ENCODE data around the gene GRB10. TPM values are rescaled to one million over a fixed set of nuclear protein-coding genes. Genes with fewer than 3 reads are reported as not detected.

Gene GRB10
- total RNA-seq, 1 experiment from 2014 or later, result 38.3 TPM

DNA sequence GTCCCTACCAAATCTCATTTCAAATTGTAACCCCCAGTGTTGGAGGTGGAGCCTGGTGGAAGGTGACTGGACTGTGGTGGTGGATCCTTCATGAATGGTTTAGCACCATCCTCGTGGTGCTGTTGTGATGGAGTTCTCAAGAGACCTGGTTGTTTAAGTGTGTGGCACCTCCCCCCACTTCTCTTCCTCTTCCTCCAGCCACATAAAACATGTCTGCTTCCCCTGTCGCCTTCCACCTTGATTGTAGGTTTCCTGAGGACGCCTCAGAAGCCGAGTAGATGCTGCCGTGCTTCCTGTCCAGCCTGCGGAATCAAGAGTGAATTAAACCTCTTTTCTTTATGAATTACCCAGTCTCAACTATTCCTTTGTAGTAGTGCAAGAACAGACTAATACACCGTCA lies 21.0 kb downstream of the GRB10 start:
- H3K27ac ChIP-seq (ENCODE audit: low read length), result no peak overlapping the region
- no peaks in the 10 kb centered on the region for H3K9me3 ChIP-seq (ENCODE audit: control insufficient read depth, insufficient read depth, low read depth, low read length)
- no peaks in the 10 kb centered on the region for H3K27me3 ChIP-seq (ENCODE audit: control insufficient read depth, insufficient read depth, low read length)
- no peak for ATAC-seq
- intact Hi-C loops (cut with micrococcal nuclease; ENCODE audit: unreplicated experiment) (no loop called here), in situ Hi-C loops (cut with HindIII; ENCODE audit: low pct_unique_long_range_greater_than_20kb, low sequenced_read_pairs) (no loop called here)
- BruUV-seq (replicated peaks), result no TSS peak
- TF ChIP-seq, protein P1, sequence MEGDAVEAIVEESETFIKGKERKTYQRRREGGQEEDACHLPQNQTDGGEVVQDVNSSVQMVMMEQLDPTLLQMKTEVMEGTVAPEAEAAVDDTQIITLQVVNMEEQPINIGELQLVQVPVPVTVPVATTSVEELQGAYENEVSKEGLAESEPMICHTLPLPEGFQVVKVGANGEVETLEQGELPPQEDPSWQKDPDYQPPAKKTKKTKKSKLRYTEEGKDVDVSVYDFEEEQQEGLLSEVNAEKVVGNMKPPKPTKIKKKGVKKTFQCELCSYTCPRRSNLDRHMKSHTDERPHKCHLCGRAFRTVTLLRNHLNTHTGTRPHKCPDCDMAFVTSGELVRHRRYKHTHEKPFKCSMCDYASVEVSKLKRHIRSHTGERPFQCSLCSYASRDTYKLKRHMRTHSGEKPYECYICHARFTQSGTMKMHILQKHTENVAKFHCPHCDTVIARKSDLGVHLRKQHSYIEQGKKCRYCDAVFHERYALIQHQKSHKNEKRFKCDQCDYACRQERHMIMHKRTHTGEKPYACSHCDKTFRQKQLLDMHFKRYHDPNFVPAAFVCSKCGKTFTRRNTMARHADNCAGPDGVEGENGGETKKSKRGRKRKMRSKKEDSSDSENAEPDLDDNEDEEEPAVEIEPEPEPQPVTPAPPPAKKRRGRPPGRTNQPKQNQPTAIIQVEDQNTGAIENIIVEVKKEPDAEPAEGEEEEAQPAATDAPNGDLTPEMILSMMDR (IDR thresholded peaks at IDR 0.05), result no peak
- TF ChIP-seq, protein P2, sequence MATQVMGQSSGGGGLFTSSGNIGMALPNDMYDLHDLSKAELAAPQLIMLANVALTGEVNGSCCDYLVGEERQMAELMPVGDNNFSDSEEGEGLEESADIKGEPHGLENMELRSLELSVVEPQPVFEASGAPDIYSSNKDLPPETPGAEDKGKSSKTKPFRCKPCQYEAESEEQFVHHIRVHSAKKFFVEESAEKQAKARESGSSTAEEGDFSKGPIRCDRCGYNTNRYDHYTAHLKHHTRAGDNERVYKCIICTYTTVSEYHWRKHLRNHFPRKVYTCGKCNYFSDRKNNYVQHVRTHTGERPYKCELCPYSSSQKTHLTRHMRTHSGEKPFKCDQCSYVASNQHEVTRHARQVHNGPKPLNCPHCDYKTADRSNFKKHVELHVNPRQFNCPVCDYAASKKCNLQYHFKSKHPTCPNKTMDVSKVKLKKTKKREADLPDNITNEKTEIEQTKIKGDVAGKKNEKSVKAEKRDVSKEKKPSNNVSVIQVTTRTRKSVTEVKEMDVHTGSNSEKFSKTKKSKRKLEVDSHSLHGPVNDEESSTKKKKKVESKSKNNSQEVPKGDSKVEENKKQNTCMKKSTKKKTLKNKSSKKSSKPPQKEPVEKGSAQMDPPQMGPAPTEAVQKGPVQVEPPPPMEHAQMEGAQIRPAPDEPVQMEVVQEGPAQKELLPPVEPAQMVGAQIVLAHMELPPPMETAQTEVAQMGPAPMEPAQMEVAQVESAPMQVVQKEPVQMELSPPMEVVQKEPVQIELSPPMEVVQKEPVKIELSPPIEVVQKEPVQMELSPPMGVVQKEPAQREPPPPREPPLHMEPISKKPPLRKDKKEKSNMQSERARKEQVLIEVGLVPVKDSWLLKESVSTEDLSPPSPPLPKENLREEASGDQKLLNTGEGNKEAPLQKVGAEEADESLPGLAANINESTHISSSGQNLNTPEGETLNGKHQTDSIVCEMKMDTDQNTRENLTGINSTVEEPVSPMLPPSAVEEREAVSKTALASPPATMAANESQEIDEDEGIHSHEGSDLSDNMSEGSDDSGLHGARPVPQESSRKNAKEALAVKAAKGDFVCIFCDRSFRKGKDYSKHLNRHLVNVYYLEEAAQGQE (IDR thresholded peaks at IDR 0.05; ENCODE audit: insufficient read depth in 1 of 2, low read depth in 2 of 2, low read length in 1 of 2), result no peak
- TF ChIP-seq POLR2AphosphoS5 (IDR thresholded peaks at IDR 0.05; ENCODE audit: low read depth, low read length), result no peak
- no peak for TF ChIP-seq SIN3A (IDR thresholded peaks at IDR 0.05; ENCODE audit: borderline replicate concordance, insufficient read depth, low read depth, low read length)
- no peak for TF ChIP-seq TCF7L2 (IDR thresholded peaks at IDR 0.05; ENCODE audit: low read depth, low read length)
- ChIA-PET CTCF (no interaction called here), POLR2A (no interaction called here)
- H3K4me1 ChIP-seq (ENCODE audit: control insufficient read depth, insufficient read depth, low read length), result no peaks in the 10 kb centered on the region
- no peak for DNase-seq (ENCODE audit: low read depth, low spot score)
- H3K36me3 ChIP-seq (ENCODE audit: control insufficient read depth, insufficient read depth, low read length), result no peaks in the 10 kb centered on the region
- no peak overlapping the region for H3K4me3 ChIP-seq (ENCODE audit: low read depth in 2 of 2, low read length in 2 of 2)

DNA sequence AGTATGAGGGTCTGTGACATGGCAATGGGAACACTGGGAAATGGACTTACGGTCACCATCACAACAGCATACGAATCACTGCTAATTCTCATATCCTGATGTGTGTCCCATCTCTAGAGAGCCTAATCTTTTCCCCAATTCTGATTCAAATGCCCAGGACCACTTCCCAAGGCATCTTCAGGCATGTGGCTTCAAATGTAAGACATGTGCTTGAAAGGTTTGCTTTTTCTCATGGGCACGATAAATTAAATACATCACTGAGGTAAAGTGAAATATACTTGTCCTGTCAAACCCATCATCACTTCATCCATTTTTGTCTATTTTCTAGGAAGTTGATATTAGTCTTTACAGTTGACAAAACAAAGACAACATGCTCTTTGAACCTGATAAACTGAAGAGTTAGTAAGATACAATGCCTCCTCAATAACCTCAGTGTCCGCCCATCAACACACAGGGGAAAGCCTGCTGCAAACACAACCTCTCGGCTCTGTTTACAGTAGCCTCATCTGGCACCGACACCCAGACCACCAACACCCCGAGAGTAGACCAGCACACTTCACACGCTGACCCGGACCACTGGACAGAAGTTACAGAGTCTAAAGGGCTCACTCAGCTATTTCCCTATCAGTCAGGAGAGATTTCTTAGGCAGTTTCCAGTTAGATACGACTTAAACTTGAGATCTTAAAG lies 24.8 kb downstream of the GRB10 start:
- in situ Hi-C loops (cut with HindIII; ENCODE audit: low pct_unique_long_range_greater_than_20kb, low sequenced_read_pairs) (no loop called here), intact Hi-C loops (cut with micrococcal nuclease; ENCODE audit: unreplicated experiment) (no loop called here)
- ATAC-seq (no peak), DNase-seq (ENCODE audit: low read depth, low spot score) (no peak)
- TF ChIP-seq SIN3A (IDR thresholded peaks at IDR 0.05; ENCODE audit: borderline replicate concordance, insufficient read depth, low read depth, low read length), result no peak
- TF ChIP-seq, protein P2 (IDR thresholded peaks at IDR 0.05; ENCODE audit: insufficient read depth in 1 of 2, low read depth in 2 of 2, low read length in 1 of 2), result no peak
- TF ChIP-seq POLR2AphosphoS5 (IDR thresholded peaks at IDR 0.05; ENCODE audit: low read depth, low read length), result no peak
- no peak for TF ChIP-seq TCF7L2 (IDR thresholded peaks at IDR 0.05; ENCODE audit: low read depth, low read length)
- TF ChIP-seq, protein P1 (IDR thresholded peaks at IDR 0.05), result no peak
- no peak overlapping the region for H3K4me3 ChIP-seq (ENCODE audit: low read depth in 2 of 2, low read length in 2 of 2)
- H3K27ac ChIP-seq (ENCODE audit: low read length), result no peak overlapping the region
- ChIA-PET CTCF (no interaction called here), POLR2A (no interaction called here)
- BruUV-seq (replicated peaks), result no TSS peak
- no peaks in the 10 kb centered on the region for H3K4me1 ChIP-seq (ENCODE audit: control insufficient read depth, insufficient read depth, low read length)
- H3K36me3 ChIP-seq (ENCODE audit: control insufficient read depth, insufficient read depth, low read length), result no peaks in the 10 kb centered on the region
- no peaks in the 10 kb centered on the region for H3K27me3 ChIP-seq (ENCODE audit: control insufficient read depth, insufficient read depth, low read length)
- H3K9me3 ChIP-seq (ENCODE audit: control insufficient read depth, insufficient read depth, low read depth, low read length), result no peaks in the 10 kb centered on the region
